ENCODE results near the gene MYBPC1. TPM values are rescaled to one million over a fixed set of nuclear protein-coding genes. Genes with fewer than 3 reads are reported as not detected.
"Not testable (repeated sequence)": the region's sequence is repeated elsewhere in the genome, so short reads cannot be mapped to it uniquely, and the experiment has no call there.

The MYBPC1 gene
- total RNA-seq, 1 donor from 2014 or later: not detected

- Histone ChIP-seq H3K27ac (no peak overlapping the region), H3K36me3 (no peaks in the 10 kb centered on the region), H3K27me3 (no peaks in the 10 kb centered on the region), H3K4me1 (peaks cover 4% of the 10 kb centered on the region), H3K9me3 (no peaks in the 10 kb centered on the region), H3K4me3 (no peak overlapping the region)
- TF ChIP-seq CTCF (IDR thresholded peaks at IDR 0.05): peak; percentile 66
- intact Hi-C loops (cut with DNase I): no loop called here
- peak; percentile 90 for ATAC-seq
- DNase-seq: no peak
Measured at GRCh38 chr12:101670007-101670671, 75.4 kb downstream of the MYBPC1 start.

- Histone ChIP-seq H3K27ac (no peak overlapping the region), H3K27me3 (no peaks in the 10 kb centered on the region), H3K4me1 (peaks cover 4% of the 10 kb centered on the region), H3K4me3 (no peak overlapping the region), H3K9me3 (no peaks in the 10 kb centered on the region), H3K36me3 (no peaks in the 10 kb centered on the region)
- DNase-seq: no peak
- peak; percentile 84 for ATAC-seq
- intact Hi-C loops (cut with DNase I): no loop called here
- TF ChIP-seq CTCF (IDR thresholded peaks at IDR 0.05): no peak
Measured at GRCh38 chr12:101671157-101671791, 76.5 kb downstream of the MYBPC1 start.

- H3K4me1 ChIP-seq: peaks cover 4% of the 10 kb centered on the region
- no peaks in the 10 kb centered on the region for H3K36me3 ChIP-seq
- no peak overlapping the region for H3K4me3 ChIP-seq
- no peak overlapping the region for H3K27ac ChIP-seq
- intact Hi-C loops (cut with DNase I): no loop called here
- DNase-seq (no peak), ATAC-seq (peak; percentile 61)
- H3K27me3 ChIP-seq: no peaks in the 10 kb centered on the region
- H3K9me3 ChIP-seq: no peaks in the 10 kb centered on the region
- no peak for TF ChIP-seq CTCF (IDR thresholded peaks at IDR 0.05)
Measured at GRCh38 chr12:101671833-101672232, 77.1 kb downstream of the MYBPC1 start.

GRCh38 chr12:101675555-101675954 lies 80.8 kb downstream of the MYBPC1 start:
- Histone ChIP-seq H3K27ac (no peak overlapping the region), H3K27me3 (no peaks in the 10 kb centered on the region), H3K4me1 (peaks cover 4% of the 10 kb centered on the region), H3K9me3 (no peaks in the 10 kb centered on the region), H3K4me3 (no peak overlapping the region), H3K36me3 (no peaks in the 10 kb centered on the region)
- DNase-seq (no peak), ATAC-seq (no peak)
- TF ChIP-seq CTCF (IDR thresholded peaks at IDR 0.05): no peak
- intact Hi-C loops (cut with DNase I): no loop called here

- H3K4me1 ChIP-seq; H3K27me3 ChIP-seq; H3K36me3 ChIP-seq; intact Hi-C loops (cut with DNase I); ATAC-seq; H3K27ac ChIP-seq; H3K9me3 ChIP-seq; H3K4me3 ChIP-seq; DNase-seq: not testable (repeated sequence)
Measured at GRCh38 chr12:101676497-101676896, 81.7 kb downstream of the MYBPC1 start.

- Histone ChIP-seq H3K4me3 (no peak overlapping the region), H3K4me1 (no peaks in the 10 kb centered on the region), H3K36me3 (no peaks in the 10 kb centered on the region), H3K9me3 (no peaks in the 10 kb centered on the region), H3K27me3 (no peaks in the 10 kb centered on the region), H3K27ac (no peak overlapping the region)
- no peak for TF ChIP-seq CTCF (IDR thresholded peaks at IDR 0.05)
- no peak for ATAC-seq
- intact Hi-C loops (cut with DNase I): no loop called here
- DNase-seq: no peak
Measured at GRCh38 chr12:101678081-101678480, 83.3 kb downstream of the MYBPC1 start.
